Stimulated activated CD8-positive, alpha-beta memory T cell treated with anti-CD3 and anti-CD28 coated beads, Interleukin-15, amount 100 ng/mL, for 4 hours (primary cell): ENCODE results near the gene ISM1.

Experiments
- DNase-seq, 2 donors: peaks; one replicate each; pipeline ENCODE4 v3.0.0-alpha.2; 2020; ENCODE audit warnings: low read depth in 2 of 2

The ISM1 gene

DNA sequence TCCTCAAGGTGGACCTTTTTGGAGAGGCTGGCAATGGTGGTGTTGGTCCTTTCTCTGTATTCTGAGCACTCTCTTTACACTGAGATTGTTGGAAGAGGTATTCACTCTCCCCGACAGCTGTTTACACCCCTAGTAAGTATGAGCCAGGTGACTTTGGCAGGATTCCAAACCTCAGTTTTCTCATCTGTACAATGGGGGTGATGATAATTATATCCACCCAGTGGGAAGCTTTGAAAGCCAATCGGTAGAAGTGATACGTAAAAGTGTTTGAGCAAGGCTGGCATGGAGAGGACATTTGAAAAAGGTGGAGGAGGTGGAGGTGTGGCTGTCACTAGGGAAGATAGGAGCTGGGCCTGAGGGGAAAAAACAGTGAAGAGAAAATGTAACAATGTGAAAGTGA, 35.5 kb downstream of the ISM1 start:
- no peak for DNase-seq

DNA sequence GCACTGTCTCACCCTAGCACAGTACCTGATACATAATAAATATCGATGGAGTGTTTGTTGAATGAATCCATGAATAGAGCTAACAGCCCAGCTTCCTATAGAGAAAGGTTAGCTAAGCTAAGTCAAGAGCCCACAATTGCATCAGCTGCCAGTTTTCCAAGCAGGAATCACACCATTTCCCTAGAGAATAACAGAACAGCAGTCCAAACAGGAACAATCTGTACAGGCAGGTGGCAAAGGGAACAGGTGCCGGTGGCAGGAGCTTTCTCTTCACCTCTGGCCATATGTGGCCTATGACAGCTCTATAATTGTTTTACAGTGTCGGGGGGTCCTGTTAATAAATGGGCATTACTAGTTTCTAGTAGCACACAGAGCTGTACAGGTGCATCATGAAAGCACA, 38.8 kb downstream of the ISM1 start:
- no peak for DNase-seq

DNA sequence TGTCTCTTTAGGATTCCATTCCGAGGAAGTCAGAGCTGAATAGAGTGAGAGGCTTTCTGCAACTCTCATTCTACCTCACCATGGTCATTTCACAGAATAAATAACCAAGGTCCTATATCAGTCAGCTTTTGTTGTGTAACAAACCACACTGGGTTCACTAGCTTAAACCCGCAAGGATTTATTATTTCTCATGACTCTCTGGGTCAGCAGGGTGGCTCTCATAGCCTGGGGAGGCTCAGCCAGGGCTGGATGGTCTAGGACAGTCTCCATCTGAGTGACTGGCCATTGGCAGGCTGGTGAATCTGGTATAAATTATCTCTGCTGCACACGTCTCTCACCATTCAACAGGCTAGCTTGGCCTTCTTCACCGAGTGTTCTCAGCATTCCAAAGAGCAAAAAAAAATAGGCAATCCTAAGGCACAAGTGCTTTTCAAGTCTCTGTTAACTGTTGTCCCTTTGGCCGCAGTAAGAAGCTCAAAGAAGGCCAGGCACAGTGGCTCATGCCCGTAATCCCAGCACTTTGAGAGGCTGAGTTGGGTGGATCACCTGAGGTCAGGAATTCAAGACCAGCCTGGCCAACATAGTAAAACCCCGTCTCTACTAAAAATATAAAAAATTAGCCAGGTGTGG, 39.7 kb downstream of the ISM1 start:
- no peak for DNase-seq

- DNase-seq = peak; percentile 17 to 36
Observed at GRCh38 chr20:13261460-13262301, 40.6 kb downstream of the ISM1 start.

GRCh38 chr20:13262302-13262650, 41.2 kb downstream of the ISM1 start:
- no peak for DNase-seq

GRCh38 chr20:13262671-13263360, 41.7 kb downstream of the ISM1 start:
- DNase-seq = no peak

DNA sequence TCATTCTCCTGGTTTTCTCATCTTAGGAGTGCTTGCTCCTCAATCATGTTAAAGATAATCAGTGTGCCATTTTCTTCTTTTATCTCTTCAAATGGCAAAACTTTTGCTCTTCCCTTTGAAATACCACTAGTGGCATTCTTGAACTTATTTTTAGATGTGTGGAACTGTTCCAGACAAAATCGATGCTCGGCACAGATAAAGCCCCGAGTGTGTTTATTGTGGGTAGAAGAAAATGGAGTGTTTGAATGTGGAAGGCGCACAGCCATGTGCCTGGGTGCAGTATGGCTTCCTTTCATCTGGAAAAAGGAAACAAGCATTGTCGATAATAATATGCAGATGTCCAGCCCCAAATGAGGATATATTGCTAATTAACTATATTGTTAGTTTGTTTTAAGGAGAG, 42.4 kb downstream of the ISM1 start:
- DNase-seq = no peak

GRCh38 chr20:13264907-13265306, 43.8 kb downstream of the ISM1 start:
- DNase-seq = no peak

DNA sequence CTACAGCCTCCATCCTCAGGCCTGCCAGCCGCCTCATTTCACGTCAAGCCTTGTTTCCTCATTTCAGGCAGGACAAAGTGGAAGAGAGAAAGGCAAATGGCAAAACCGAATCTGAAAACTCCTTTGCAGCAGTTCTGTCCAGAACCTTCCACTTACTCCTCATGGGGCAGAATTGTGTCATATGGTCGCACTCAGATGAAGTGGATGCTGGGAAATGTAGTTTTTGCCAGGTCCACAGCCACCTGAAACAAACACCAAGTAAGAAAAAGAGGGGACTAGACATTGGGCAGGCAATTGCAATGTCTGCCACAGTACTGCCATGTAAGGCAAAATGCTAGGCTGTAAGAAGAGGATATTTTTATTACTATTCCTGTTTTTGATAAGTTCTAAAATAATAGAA, 44.9 kb downstream of the ISM1 start:
- no peak for DNase-seq

GRCh38 chr20:13267231-13267630, 46.2 kb downstream of the ISM1 start:
- DNase-seq = no peak

DNA sequence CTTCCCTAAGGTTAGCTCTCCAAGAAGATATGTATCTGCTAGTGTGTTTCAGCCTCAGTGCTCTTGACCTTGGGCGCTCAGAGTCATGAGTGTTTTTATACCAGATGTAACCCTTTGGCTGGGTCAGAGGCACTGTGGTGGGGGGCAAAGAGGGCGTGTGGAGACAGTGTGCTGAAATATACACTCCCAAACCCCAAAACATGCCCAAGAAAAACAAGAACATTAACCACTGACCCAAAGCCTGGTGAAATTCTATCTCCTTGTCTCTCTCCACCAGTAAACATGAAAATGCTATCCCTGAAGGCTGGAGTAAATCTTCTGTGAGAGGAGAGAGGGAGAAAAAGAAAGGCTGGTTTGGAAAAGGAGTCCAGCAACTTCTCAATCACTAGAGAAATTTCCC, 47.9 kb downstream of the ISM1 start:
- no peak for DNase-seq

DNA sequence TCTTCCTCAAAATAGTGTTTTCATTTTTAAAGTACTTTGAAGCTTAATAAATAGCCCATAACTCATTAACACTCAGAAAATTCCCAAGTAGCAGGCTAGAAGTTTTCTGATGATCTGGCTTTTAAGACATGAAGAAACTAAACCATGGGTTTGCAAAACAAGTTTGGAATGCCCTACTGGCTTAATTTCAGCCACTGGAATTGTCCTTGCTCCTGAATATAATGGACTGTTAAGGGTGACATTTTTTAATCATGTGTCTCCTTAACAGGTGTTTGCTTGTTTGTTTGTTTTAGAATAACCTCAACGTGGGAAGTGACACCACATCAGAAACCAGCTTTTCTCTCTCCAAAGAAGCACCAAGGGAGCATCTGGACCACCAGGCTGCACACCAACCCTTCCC, 49.1 kb downstream of the ISM1 start:
- no peak for DNase-seq

- DNase-seq = no peak
Observed at GRCh38 chr20:13271098-13271497, 50.0 kb downstream of the ISM1 start.

- DNase-seq = no peak
Observed at GRCh38 chr20:13271977-13272975, 51.2 kb downstream of the ISM1 start.

- DNase-seq = no peak
Observed at GRCh38 chr20:13274275-13274861, 53.3 kb downstream of the ISM1 start.

DNA sequence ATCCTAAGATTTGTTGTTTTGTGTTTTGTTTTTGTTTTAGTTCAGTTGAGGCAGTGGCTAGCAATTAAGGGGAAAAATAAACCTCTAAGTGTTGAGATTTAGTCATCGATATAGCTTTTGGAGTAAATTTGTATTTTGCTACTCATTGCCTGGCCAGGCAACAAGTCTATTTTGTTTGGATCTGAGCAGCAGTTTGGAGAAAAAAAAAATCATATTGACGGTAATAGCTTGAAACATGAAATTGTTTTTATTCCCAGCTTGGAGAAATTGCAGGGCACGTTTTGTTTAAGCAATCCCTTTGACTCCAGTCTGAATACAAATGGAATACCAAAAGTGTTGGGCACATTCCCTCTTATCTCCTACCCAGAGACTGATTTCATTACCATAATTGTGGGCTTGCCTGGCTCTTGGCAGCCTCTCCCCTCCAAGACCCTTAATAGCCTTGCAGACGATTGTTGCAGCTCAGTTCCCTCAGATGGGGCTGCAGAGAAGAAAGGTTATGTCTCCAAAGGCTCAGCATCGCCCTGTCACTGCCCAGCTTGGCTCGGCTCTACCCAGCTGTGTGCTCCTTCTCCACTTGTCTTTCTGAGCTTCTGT, 56.0 kb downstream of the ISM1 start:
- no peak for DNase-seq

GRCh38 chr20:13277663-13278295, 56.7 kb downstream of the ISM1 start:
- no peak for DNase-seq

DNA sequence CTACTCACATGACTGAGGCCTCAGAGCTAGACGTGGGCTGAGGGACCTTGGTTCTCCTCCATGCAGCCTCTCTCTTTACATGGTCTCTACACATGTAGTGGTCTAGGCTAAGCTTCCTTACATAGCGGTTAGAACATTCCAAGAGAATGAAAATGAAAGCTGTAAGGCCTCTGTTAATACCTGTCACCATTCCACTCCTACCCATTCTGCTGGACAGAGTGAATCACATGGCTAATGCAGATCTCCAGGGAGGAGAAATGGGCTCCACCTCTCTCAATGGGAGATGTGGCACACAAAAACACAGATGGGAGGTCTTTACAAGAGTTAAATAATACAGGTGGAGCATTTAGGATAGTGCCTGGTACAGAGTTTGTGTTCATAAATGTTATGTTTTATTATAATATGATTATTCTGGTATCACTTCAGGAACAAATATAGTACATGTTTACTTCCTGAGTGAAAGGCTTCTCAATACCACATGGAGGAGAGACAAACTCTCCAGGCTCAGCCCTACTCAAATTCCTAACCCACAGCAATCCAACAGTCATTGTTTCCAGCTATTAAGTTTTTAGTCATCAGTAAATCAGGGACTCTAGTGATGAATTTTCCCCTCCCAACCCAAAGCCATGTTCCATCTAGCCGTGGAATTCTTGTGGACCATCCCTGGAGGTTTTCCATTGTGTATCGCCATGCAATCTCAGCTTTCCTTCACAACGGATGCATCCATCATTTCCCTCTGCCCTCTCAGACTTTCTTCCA, 57.9 kb downstream of the ISM1 start:
- DNase-seq = no peak

DNA sequence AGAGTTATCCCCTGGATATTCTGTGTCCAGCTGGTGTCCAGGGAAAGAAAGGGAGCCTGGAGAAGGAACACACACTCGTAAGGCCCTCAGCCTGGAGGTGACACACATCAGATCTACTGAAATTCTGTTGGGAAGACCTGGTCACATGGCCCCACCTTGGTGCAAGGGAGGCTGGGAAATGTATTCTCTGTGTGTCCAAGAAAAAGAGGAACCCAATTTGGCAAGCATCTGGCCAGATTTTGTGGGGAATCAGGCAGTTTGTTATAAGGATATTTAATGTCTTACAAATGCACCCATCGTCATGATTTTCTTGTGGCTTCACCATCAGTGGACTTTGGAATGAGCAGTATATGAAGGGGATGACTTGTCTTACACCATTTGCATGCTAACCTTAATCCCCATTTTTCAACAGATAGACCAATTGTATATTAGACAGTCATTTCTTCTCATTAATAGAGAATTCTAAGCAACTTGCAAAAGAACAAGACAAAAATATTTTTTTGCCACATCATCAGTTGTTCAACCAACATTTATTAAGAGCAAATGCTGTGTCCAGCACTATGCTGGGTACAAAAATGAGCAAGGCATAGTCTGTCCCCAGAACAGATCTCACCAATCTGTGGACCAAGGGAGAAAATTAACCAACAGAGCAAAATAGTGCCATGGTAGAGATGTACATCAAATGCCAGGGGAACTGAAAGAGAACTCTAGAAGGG, 59.7 kb downstream of the ISM1 start:
- no peak for DNase-seq
